Measurements from ENCODE around the gene GSE1. TPM values are rescaled to one million over a fixed set of nuclear protein-coding genes. Genes with fewer than 3 reads are reported as not detected.
A peak's percentile ranks its signal among the peaks of the same experiment; 100 is the strongest.

GSE1 gene
- total and polyA plus RNA-seq, 2 experiments from 2014 or later, result 32.4 to 135 TPM

DNA sequence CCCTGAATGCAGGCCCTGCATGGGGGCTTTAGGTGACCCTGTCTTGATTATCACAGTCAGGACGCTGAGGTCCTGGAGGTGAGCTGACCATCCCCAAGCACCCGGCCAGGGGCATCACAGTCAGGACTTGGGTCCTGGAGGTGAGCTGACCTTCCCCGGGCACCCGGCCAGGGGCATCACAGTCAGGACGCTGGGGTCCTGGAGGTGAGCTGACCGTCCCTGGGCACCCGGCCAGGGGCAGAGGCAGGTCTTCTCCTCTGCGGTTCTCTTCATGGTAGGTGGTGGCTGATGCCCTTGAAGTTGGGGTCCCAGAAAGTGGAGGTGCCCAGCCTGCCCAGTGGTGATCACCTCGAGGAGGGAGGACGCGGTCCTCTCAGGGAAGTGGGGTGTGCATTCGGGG lies 36.2 kb upstream of the GSE1 start (continued):
- TF ChIP-seq, protein P1, sequence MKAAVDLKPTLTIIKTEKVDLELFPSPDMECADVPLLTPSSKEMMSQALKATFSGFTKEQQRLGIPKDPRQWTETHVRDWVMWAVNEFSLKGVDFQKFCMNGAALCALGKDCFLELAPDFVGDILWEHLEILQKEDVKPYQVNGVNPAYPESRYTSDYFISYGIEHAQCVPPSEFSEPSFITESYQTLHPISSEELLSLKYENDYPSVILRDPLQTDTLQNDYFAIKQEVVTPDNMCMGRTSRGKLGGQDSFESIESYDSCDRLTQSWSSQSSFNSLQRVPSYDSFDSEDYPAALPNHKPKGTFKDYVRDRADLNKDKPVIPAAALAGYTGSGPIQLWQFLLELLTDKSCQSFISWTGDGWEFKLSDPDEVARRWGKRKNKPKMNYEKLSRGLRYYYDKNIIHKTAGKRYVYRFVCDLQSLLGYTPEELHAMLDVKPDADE (IDR thresholded peaks at IDR 0.05), result no peak

DNA sequence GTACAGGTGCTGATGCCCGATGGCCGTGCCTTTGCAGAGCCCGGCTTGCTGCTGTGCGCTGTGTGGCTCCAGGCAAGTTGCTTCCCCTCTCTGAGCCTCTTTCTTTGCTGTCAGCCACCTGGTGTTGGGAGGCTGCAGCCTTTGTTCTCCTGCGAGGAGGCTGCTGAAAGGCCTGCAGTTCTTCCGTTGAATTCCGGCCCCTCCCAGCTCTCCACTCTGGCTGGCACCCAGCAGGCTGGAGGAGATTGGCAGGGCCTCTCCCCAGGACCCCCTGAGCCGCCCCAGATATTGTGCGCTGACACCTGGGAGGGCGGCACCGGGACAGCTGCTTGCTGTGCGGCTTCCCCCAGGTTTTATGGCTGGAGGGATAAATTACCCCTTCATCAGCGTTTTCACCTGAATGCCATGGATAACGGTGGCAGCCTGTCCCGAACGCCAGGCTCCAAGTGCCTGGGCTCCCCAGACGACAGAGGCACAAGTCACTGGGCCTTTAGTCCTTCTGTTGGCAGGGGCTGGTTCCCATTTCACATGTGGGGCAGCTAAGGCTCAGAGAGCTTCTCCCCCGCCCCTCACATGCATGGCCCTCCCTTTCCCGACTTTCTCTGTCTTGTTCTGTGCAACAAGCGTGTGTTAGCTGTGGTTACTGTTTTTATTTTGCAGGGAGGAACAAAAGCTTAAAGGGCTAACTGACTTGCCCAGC lies 35.1 kb upstream of the GSE1 start:
- H3K27me3 ChIP-seq (ENCODE audit: insufficient read depth), result peaks cover 16% of the 10 kb centered on the region
- peaks cover 46% of the 10 kb centered on the region for H3K27me3 Mint-ChIP-seq (ENCODE audit: insufficient read depth, low read depth, poor library complexity)
- peaks cover 5% of the 10 kb centered on the region for H3K36me3 Mint-ChIP-seq (ENCODE audit: low read depth)
- peaks cover 62% of the 10 kb centered on the region for H3K79me2 ChIP-seq (replicated peaks; ENCODE audit: insufficient read depth)
- H3K27ac Mint-ChIP-seq, result no peak overlapping the region
- H3K36me3 ChIP-seq (ENCODE audit: insufficient read depth), result no peaks in the 10 kb centered on the region
- H3K9me2 ChIP-seq (ENCODE audit: insufficient read depth), result no peaks in the 10 kb centered on the region
- peaks cover 38% of the 10 kb centered on the region for H3F3A ChIP-seq (replicated peaks; ENCODE audit: low read depth)
- no peaks in the 10 kb centered on the region; the same call in 1 of the 2 replicates for H4K20me1 ChIP-seq (replicated peaks; ENCODE audit: insufficient read depth)
- H3K9me3 Mint-ChIP-seq, result peaks cover 8% of the 10 kb centered on the region; the same call in 2 of the 3 replicates
- no peak for ATAC-seq
- H3K4me1 ChIP-seq (ENCODE audit: insufficient read depth), result peaks cover 80% of the 10 kb centered on the region
- no peak overlapping the region; the same call in 1 of the 2 replicates for H3K4me3 ChIP-seq
- no peak overlapping the region for H3K27ac ChIP-seq (ENCODE audit: low read depth)
- H3K4me1 Mint-ChIP-seq, result peaks cover 89% of the 10 kb centered on the region
- H3K4me3 Mint-ChIP-seq, result no peak overlapping the region
- no peak overlapping the region for H2AFZ ChIP-seq
- H3K4me2 ChIP-seq, result peak overlapping the region; percentile 85
- DNase-seq (ENCODE audit: low spot score), result no peak
- TF ChIP-seq ZNF462 (CRISPR knock-in tag; IDR thresholded peaks at IDR 0.05) (no peak), EZH2phosphoT487 (IDR thresholded peaks at IDR 0.05; ENCODE audit: unreplicated experiment) (no peak), ZNF114 (CRISPR knock-in tag; IDR thresholded peaks at IDR 0.05) (no peak), ZNF331 (CRISPR knock-in tag; IDR thresholded peaks at IDR 0.05; ENCODE audit: low read depth) (no peak), JUNB (IDR thresholded peaks at IDR 0.05; ENCODE audit: unreplicated experiment) (no peak), CREB1 (CRISPR knock-in tag; IDR thresholded peaks at IDR 0.05; ENCODE audit: low read depth) (no peak), EZH2 (IDR thresholded peaks at IDR 0.05; ENCODE audit: low read depth, unreplicated experiment) (no peak), REST (IDR thresholded peaks at IDR 0.05; ENCODE audit: unreplicated experiment) (no peak), STAT1 (IDR thresholded peaks at IDR 0.05; ENCODE audit: unreplicated experiment) (no peak), NANOG (IDR thresholded peaks at IDR 0.05; ENCODE audit: borderline replicate concordance) (no peak)
- TF ChIP-seq, protein P1 (IDR thresholded peaks at IDR 0.05), result no peak
